HS-5 (cell line): ENCODE measurements around the gene KCNH5.

Experiments
- DNase-seq: peaks from one replicate; pipeline ENCODE4 v3.0.0-alpha.2; 2012; ENCODE audit warnings: low read depth

Gene KCNH5

DNA sequence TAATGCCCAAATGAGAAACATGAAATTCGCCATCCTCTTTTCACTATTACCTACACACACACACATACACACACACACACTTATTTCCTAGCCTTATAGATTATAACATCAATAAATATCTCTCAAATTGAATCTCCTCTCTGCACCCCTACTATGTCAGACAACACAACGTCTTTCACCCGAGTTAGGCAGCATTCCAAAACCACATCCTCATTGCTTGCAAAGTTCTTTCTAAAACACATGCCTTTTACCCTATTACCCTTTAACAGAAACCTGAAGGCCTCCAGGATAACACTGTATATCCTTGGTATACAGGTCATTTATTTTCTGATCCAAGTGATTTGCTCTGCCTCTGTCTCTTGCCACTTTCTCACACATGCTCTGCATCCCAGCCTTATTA, 56.3 kb downstream of the KCNH5 start:
- DNase-seq = no peak

DNA sequence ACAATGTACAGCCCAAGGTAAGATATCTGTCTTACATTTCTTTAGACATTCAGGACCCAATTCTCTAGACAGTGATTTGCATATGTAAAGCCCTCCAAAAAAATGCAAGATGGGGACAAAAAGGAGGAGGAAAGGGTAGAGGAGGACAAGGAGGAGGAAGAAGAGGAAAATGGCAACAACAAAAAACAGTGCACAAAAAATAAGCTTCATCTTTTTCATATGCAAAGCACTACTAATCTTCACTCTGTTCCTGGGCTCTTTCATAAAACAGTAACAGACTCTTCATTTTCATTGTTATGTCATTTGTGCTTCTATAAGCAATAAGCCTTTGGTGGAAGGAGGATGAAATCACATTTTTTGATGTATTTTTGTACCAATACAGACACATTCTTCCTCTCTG, 61.4 kb downstream of the KCNH5 start:
- no peak for DNase-seq

DNA sequence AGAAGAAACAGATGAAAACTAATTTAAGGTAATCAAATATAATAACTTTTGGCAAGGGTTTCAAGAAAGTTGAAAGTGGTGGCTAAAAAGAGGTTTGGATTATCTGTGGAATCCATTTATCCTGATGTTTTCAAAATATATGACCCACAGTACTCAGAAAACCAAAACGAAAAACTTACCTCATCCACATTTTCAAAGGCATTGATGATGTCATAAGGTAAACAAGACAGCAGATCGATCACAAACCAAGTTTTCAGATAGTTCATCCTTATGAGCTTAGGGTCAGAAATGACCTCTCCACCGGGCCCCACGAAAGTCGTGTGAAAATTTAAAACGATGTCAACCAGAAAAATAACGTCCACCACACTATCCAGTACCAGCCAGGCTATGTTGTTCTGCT, 64.6 kb downstream of the KCNH5 start:
- no peak for DNase-seq

DNA sequence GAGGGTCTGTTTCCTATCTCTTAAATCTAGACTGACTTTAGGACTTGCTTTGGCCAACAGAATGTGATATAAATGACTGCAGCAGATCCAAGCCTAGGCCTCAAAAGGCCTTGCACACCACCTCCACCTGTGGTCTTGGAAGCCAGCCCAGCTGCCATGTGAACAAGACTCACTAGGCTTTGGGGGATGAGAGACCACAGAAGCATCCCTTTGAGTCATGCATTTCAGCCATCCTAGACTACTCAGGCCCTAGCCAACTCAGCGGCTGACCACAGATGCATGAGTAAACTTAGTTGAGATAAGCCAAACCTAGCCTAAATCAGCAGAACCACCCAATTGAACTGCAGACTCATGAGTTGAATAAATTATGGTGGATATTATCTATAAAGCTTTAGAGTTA, 87.7 kb downstream of the KCNH5 start:
- DNase-seq = peak; percentile 53

DNA sequence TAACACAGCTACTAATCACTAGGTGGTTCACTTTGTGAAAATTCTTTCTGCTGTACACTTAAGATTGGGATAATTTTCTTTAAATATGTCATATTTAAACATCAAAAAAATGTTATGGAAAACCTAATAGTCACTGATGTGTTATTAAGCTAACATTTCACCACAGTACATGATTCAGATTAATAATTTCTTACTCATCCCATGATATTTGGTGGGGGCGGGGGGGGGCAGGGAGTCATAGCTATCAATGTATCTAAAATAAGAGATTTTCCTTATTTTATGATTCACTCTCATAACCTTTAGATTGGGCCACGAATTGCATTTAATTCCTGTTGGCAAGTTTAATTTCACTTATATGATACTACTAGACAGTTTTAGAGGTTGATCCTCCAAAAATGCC, 88.8 kb downstream of the KCNH5 start:
- DNase-seq = no peak

DNA sequence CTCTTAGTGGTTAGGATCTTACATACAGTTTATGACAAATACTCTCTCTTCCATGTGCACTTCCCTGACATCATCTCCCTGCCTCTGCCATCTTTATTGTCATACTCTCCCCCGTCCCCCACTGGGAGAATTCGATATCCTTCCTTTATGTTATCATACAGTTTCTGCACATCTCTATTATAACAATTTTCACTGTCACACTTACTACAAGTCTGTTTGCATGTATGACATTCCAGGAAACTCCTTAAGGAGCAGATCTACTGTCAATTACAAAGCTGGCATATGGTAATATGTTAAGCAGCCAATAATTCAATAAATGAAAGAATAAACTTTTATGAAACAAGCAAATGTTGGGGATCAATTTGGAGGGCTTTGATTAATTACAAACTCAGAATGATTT, 91.1 kb downstream of the KCNH5 start:
- no peak for DNase-seq

DNA sequence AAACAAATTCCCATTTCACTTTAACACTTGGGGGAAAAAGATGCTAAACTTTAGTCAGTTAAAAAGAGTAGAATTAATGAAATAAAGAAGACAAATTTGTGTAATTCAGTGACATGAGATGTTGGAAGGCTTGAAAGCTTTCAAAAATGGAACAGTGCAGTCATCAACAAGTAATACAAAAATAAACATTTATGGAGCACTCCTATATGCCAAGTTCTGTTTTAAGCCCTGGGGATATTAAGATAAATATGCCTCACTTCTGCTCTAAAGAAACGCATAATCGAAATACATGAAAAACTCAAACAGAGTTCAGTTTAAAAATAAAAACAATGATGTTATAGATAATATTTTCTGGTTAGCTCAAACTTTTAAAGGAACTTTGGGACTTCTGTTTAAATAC, 93.0 kb downstream of the KCNH5 start:
- DNase-seq = no peak

DNA sequence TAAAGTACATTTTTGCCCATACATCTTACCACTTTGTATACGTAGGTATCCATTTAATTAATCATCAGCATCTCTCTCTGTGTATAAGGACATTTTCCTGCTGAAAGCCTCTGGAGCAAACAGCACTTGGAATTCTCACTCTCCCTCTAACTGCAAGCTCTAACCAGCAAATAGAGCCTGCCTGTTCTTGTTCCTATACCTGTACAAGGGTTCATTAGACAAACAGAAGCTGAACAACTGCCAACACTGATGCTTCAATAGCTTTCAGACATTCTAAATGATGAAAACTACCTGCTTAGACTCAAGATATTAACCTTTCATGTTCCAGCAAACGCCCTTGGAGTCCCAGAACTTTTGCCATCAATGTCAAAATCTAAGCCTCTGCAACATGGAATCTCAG, 98.0 kb downstream of the KCNH5 start:
- DNase-seq = no peak

DNA sequence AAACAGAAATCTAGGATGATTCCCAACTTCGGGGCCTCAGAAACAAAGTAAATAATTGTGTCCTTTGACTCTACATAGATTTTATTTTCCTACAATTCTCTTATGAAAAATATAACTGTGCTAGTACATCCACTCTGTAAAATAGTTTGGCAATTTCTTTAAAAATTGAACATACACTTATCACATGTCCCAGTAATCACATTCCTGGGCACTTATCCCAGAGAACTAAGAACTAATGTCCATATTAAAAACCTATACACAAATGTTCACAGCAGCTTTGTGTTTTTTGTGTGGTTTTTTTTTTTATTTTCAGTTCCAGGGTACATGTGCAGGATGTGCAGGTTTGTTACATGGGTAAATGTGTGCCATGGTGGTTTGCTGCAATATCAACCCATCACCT, 99.0 kb downstream of the KCNH5 start:
- no peak for DNase-seq

DNA sequence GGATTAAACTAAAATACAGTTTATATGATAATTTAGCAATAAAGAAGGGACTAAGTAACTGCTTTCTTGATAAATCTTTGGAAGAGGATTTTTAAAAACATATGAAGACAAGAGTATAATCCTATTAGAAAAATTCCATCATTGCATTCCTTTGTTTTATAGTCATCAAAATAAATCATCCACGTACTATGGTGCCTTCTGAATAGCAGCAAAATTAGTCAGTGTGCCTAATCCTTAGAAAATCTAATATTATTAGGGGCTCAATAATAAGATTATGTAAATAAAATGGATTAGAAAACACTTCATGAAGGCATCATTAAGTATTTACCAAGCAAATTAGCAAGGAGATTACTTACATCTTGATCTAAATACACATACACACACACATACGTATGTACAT, 102.1 kb downstream of the KCNH5 start:
- no peak for DNase-seq

DNA sequence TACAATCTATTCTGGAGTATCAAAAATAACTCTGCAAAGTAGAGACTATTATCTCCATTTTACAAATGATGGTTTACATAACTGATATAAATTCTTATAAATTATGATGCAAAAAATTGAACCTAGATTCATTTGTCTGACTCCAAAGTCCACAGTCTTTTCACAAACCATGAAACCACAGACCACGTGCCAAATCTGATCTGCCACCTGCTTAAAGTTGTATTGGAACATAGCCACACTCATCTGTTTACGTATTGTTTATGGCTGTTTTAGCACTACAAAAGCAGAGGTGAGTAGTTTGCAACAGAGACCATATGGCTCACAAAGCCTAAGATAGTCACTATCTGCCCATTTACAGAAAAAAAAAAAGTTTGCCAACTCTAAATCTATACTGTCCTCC, 105.3 kb downstream of the KCNH5 start:
- no peak for DNase-seq

DNA sequence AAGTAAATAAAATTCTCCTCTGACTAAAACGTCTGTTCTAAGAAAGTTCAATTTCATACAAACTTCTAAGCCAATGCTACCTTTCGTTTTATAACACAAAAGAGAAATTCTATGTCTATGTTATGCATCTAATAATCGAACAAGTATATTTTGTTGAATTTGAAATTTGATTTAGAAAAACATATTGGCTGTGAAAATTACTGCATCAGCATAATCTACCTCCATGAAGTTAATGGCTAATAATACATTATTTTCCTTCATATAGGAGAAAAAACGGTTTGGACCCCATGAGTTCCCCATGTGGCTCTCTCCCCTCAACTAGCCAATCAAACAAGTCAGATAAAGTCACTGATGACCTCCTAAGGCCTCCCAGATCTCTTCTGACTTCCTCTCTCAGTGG, 106.5 kb downstream of the KCNH5 start:
- no peak for DNase-seq

DNA sequence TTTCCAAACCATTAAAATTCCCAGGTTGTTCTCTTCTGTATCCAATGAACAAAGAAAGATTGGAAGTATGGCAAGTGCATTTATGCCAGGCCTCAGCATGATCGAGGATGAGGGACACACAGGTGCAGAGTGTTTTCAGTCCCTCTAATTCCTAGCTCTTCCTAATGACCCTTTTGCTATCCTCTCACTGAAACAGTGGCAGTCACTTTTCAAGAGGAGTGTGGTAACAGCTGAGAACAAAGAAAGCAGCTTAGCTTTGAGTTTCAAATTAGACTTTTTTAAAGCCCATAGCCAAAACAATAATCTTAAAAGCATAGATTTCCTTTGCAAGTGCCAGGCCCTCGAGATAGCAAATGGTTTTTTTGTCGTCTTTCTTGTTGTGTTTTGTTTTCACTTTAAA, 110.8 kb downstream of the KCNH5 start:
- no peak for DNase-seq

DNA sequence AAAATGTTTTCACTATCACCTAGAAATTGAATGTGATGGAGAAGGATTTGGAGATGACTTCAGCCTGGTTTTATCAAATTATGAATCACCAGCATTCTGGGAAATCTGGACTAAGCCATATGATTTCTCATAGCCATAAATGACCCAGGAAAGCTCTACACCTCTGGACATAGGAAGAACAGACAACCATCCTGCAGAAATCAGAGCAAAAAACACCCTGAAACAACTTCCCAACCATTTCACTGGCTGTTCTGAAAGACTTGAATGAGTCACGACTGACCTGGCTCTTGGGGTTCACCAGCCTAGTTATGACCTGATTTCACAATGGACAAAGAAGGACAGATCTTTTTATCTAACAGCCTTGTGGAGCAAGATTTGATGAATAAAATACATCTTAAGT, 123.8 kb downstream of the KCNH5 start:
- no peak for DNase-seq

DNA sequence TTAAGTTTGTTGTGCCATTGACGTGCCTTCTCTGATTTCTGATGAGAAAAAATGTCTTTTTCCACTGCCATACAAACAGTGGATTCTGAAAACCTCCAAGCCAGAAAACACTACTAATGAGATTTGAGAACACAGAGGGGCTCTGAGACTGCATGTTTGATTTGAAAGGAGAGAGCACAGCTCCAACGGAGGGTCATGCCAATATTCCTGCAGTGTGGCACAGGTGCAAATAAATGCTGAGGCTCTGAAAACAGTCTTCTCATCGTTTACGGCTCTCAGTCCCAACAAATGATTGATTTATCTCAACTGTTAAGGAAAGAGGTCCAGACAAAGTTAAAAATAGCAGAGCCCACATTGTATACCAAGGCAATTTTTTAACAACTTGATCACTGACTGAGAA, 128.7 kb downstream of the KCNH5 start:
- no peak for DNase-seq

DNA sequence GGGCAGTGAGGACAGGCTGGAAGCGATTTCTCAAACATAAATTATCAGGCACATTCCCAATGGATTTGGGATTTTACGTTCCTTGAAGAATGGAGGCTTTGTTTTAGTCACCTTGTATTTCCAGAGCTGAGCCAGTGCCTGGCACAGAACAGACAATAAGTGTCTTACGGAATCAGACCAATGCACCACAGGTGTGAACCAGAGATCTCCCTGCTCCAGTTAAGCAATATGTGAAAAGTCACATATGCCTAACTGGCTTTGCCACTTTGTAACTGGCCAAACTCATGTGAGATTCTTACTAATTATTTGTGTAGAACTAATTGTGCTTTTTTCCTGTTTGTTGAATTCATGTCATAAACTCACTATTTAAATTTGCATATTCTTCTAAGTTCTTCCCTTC, 130.4 kb downstream of the KCNH5 start:
- no peak for DNase-seq

DNA sequence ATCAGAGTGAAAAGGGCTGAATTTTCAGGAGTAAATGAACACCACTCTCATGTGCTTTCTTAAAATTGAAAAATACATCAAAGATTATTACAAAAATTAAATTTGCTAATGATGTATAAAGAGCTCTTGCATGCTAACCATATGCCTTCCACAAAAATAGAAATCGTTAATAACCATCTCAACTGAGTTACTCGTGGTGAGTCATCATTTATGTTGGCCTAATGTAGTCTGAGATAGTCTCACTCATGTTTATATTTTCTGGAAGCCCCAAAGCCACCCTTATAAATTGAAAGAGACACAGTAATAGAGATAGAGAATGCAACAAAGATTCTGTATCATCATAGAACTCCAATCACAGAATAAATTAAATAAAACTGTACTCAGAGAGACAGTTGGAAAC, 131.2 kb downstream of the KCNH5 start:
- peak; percentile 0 for DNase-seq

DNA sequence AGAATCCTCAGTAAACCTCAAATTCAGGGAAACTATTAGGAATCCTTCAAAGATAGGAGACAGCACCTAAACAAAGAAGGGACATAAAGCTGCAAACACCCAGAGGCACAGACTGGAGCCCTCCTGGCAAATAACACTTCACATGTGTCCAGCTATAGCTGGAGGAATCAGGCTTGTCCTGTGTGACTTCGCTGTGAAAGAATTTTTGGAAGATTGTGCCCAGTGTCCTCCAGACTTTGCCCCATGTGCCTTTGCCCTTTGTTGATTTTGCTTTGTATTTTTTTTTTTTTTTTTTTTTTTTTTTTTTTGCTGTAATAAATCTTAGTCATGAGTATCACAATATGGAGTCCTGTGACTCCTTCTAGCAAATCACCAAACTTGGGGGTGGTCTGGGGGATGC, 136.8 kb downstream of the KCNH5 start:
- DNase-seq = no peak

DNA sequence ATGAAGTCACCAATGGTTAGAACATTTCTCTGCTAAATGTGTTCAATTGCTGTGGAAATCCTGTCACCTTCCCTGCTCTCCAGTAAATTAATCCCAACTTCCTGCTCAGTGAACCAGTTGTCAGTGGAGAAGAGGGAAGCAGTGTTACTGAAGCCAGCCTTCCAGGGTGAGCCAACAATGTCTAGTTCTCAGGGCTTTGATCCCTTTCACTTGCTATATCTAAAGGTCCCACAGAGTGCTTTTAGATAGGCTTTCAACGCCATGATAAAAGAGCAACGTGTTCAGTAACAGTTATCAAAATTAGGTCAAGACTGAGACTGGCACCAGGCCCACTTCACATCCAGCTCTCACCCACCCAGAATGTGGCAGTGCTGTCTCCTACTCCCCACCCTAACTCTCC, 139.7 kb downstream of the KCNH5 start:
- DNase-seq = no peak

DNA sequence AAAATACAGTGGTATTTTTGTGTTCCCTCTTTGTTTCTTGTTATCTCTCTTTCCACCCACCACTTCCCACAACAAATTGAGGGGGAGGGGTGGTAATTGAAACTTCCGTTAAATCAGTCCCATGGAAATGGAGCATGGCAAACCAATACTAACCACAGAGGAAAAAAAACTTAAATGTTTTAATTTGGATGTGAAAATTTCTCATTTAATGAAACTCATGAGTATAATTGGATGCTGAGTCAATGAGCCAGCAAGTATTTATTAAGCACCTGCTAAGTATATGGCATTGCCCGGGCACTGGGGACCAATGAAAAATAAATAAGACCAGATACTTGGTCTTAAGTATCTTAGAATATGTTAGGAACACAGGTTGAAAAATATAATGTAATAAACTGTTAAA, 147.5 kb downstream of the KCNH5 start:
- no peak for DNase-seq

DNA sequence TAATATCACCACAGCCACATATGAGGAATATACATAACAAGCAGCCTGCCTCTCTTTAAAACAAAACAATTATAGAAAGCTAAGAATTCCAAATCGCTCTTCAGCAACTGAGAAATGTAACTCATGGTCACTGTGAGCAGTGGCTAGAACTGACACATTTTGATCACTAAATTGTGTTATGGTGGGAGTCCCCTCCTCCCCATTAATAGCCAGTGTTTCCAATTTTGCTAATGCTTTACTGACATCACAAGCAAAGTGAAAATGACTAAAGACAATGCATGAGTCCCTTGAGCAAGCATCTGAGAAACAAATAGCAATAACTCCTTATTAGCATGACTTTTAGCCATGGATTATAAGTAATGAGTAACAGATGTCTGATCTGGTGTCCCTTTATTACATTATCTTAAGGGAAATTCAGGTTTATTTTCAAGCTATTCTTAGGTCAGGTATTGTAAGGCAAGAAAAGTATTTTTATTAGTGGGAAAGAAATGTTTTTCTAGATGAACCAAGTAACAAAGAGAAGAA, 148.3 kb downstream of the KCNH5 start:
- DNase-seq = no peak

DNA sequence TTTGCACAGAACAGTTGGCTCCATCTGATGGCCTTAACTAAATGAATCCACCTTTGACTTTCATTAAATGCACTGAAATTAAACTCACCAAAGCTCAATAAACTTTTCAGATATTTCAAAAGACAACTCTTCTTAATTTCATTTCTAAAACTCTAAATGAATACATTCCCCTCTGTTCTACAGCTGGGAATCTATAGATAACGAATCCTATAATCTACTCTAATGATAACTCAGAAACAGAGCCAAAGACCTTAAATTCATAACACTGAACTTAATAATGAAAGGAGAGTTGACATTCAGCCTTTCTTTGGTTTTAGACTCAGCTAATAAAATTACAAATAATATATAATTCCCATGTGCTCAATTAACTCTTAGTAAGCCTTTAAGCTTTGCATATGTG, 150.5 kb downstream of the KCNH5 start:
- no peak for DNase-seq

DNA sequence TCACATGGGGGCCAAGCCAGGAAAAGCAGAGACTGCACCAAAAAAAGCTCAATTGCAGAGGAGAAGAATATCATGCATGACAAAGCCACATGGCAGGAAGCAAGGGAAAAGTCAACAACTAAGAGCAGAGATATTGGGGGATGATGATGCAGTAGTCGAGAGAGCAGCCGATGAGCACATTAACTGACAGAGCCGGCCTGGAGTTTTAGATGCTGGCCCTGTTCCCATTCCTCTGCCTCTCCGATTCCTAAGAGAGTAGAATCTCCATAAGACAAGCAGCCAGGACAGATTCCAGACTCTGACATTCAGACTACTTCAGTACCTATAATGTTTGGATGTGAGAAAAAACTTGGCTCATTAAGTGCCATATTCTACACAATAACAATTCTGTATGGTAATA, 155.9 kb downstream of the KCNH5 start:
- no peak for DNase-seq

DNA sequence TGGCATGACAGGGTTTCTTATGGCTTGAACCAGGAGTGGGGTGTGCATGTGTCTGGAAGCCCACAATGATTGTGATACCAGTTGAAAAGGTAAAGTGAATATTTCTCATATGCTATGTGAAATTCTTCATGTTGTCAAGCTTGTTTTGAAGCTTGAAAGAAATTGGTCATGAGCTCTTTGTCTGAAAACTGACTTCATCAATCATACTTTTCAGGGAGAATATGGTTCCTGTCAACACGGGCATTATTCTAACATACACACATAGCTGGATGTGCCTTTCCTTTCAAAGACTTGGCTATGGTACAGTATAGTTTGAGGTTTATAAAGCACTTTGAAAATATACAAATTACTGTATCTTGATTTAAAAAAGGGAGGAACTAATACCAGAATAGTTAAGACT, 158.8 kb downstream of the KCNH5 start:
- DNase-seq = no peak

DNA sequence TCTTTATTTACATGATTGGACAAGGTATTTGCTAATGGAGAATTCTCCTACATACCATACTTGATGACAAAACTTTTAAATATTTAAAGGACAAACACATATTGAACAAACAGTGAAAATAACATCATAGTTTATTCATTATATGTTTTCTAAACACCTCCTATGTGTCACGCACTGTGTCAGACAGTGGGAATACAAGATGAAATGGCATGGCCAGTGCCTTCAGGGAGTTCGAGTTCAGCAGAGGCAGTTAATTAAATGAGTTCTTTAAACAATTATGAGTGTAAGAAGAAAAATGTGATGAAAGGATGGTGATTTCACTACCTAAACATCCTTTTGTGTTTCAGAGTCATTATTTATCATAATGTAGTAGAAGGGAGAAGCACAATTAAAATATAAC, 159.8 kb downstream of the KCNH5 start:
- DNase-seq = no peak
